ENCODE data around the gene MFSD11. TPM values are rescaled to one million over a fixed set of nuclear protein-coding genes. Genes with fewer than 3 reads are reported as not detected.

The MFSD11 gene

GRCh38 chr17:76824093-76824492 lies 86.2 kb downstream of the MFSD11 start:
- H3K9ac ChIP-seq (ENCODE audit: low read depth, low read length, poor library complexity) = no peak overlapping the region
- peaks cover 0 to 6% (median 0%) of the 10 kb centered on the region in 3 experiments for H3K27me3 ChIP-seq (ENCODE audit: control insufficient read depth in 3 of 3, insufficient read depth in 3 of 3, low read depth in 1 of 3, low read length in 3 of 3)

GRCh38 chr17:76826330-76827068 lies 88.6 kb downstream of the MFSD11 start:
- Histone ChIP-seq H3K23ac (ENCODE audit: low read depth, low read length, poor library complexity) (no peak overlapping the region), H2AFZ (ENCODE audit: low read length) (peak overlapping the region; percentile 24), H3K79me1 (ENCODE audit: low read depth, low read length) (no peaks in the 10 kb centered on the region), H3K9me3 (replicated peaks in 1 of 2; ENCODE audit: control insufficient read depth in 2 of 2, insufficient read depth in 1 of 2, low read depth in 1 of 2, low read length in 2 of 2) (no peaks in the 10 kb centered on the region), H2BK12ac (ENCODE audit: low read length) (no peak overlapping the region), H2BK15ac (ENCODE audit: low read length) (no peak overlapping the region), H2AK5ac (ENCODE audit: low read depth, low read length) (no peak overlapping the region), H2BK5ac (ENCODE audit: low read length) (no peak overlapping the region), H3K27me3 (ENCODE audit: control insufficient read depth in 3 of 3, insufficient read depth in 3 of 3, low read depth in 1 of 3, low read length in 3 of 3) (no peaks in the 10 kb centered on the region), H3K14ac (ENCODE audit: low read length) (no peak overlapping the region), H3K4me3 (ENCODE audit: low read length in 2 of 2) (peak overlapping the region in 1 of 2 donors; percentile 27), H3K18ac (ENCODE audit: low read length) (no peak overlapping the region), H2BK120ac (ENCODE audit: low read depth, low read length) (no peak overlapping the region), H3K9ac (ENCODE audit: low read depth, low read length, poor library complexity) (no peak overlapping the region), H3K4me2 (ENCODE audit: insufficient read depth, low read length, poor library complexity, severe bottlenecking) (no peak overlapping the region), H3K27ac (replicated peaks; ENCODE audit: low read length) (no peak overlapping the region), H4K91ac (ENCODE audit: low read depth, low read length, poor library complexity) (no peak overlapping the region), H4K8ac (ENCODE audit: low read depth, low read length) (no peak overlapping the region), H3K4ac (ENCODE audit: low read length) (no peak overlapping the region), H3K4me1 (ENCODE audit: control insufficient read depth in 2 of 2, insufficient read depth in 1 of 2, low read depth in 1 of 2, low read length in 2 of 2) (peaks cover 0 to 2% of the 10 kb centered on the region in 2 donors), H3K36me3 (replicated peaks in 1 of 2; ENCODE audit: control insufficient read depth in 2 of 2, insufficient read depth in 2 of 2, low read length in 2 of 2) (no peaks in the 10 kb centered on the region)
- DNase-seq (ENCODE audit: low spot score) = no peak
- no CpG with 5 or more reads among the region's 24 CpGs for WGBS, 2 donors (ENCODE audit: extremely low coverage in 2 of 2, insufficient read length in 2 of 2, insufficient replicate concordance in 1 of 2)

More at GRCh38 chr17:76824093-76824492, 86.2 kb downstream of the MFSD11 start:
- no peak overlapping the region for H3K4me3 ChIP-seq (ENCODE audit: low read length in 2 of 2)
- H3K18ac ChIP-seq (ENCODE audit: low read length) = no peak overlapping the region
- no peak overlapping the region for H2BK120ac ChIP-seq (ENCODE audit: low read depth, low read length)
- no peak overlapping the region for H3K27ac ChIP-seq (replicated peaks; ENCODE audit: low read length)
- no peak overlapping the region for H2AK5ac ChIP-seq (ENCODE audit: low read depth, low read length)
- H2AFZ ChIP-seq (ENCODE audit: low read length) = no peak overlapping the region
- peaks cover 2% of the 10 kb centered on the region for H3K79me1 ChIP-seq (ENCODE audit: low read depth, low read length)
- no peak overlapping the region for H4K8ac ChIP-seq (ENCODE audit: low read depth, low read length)
- no peak overlapping the region for H4K91ac ChIP-seq (ENCODE audit: low read depth, low read length, poor library complexity)
- H3K9me3 ChIP-seq (replicated peaks in 1 of 2; ENCODE audit: control insufficient read depth in 2 of 2, insufficient read depth in 1 of 2, low read depth in 1 of 2, low read length in 2 of 2) = no peaks in the 10 kb centered on the region
- WGBS, 2 donors (ENCODE audit: extremely low coverage in 2 of 2, insufficient read length in 2 of 2, insufficient replicate concordance in 1 of 2) = no CpG with 5 or more reads among the region's 12 CpGs
- no peaks in the 10 kb centered on the region for H3K36me3 ChIP-seq (replicated peaks in 1 of 2; ENCODE audit: control insufficient read depth in 2 of 2, insufficient read depth in 2 of 2, low read length in 2 of 2)
- DNase-seq (ENCODE audit: low spot score) = no peak
- no peak overlapping the region for H3K4me2 ChIP-seq (ENCODE audit: insufficient read depth, low read length, poor library complexity, severe bottlenecking)
- H2BK12ac ChIP-seq (ENCODE audit: low read length) = no peak overlapping the region
- no peak overlapping the region for H2BK5ac ChIP-seq (ENCODE audit: low read length)
- H2BK15ac ChIP-seq (ENCODE audit: low read length) = no peak overlapping the region
- H3K14ac ChIP-seq (ENCODE audit: low read length) = no peak overlapping the region
- peaks cover 0 to 2% of the 10 kb centered on the region in 2 donors for H3K4me1 ChIP-seq (ENCODE audit: control insufficient read depth in 2 of 2, insufficient read depth in 1 of 2, low read depth in 1 of 2, low read length in 2 of 2)
- no peak overlapping the region for H3K4ac ChIP-seq (ENCODE audit: low read length)
- H3K23ac ChIP-seq (ENCODE audit: low read depth, low read length, poor library complexity) = no peak overlapping the region

GRCh38 chr17:76827736-76828135 lies 89.8 kb downstream of the MFSD11 start:
- Histone ChIP-seq H3K36me3 (replicated peaks in 1 of 2; ENCODE audit: control insufficient read depth in 2 of 2, insufficient read depth in 2 of 2, low read length in 2 of 2) (no peaks in the 10 kb centered on the region), H3K9ac (ENCODE audit: low read depth, low read length, poor library complexity) (no peak overlapping the region), H3K4me3 (ENCODE audit: low read length in 2 of 2) (no peak overlapping the region), H3K27me3 (ENCODE audit: control insufficient read depth in 3 of 3, insufficient read depth in 3 of 3, low read depth in 1 of 3, low read length in 3 of 3) (no peaks in the 10 kb centered on the region), H3K23ac (ENCODE audit: low read depth, low read length, poor library complexity) (no peak overlapping the region), H2BK120ac (ENCODE audit: low read depth, low read length) (no peak overlapping the region), H3K4me2 (ENCODE audit: insufficient read depth, low read length, poor library complexity, severe bottlenecking) (no peak overlapping the region), H2BK5ac (ENCODE audit: low read length) (no peak overlapping the region), H3K18ac (ENCODE audit: low read length) (no peak overlapping the region), H3K27ac (replicated peaks; ENCODE audit: low read length) (no peak overlapping the region), H3K14ac (ENCODE audit: low read length) (no peak overlapping the region), H4K91ac (ENCODE audit: low read depth, low read length, poor library complexity) (no peak overlapping the region), H3K4me1 (ENCODE audit: control insufficient read depth in 2 of 2, insufficient read depth in 1 of 2, low read depth in 1 of 2, low read length in 2 of 2) (peaks cover 0 to 2% of the 10 kb centered on the region in 2 donors), H3K79me1 (ENCODE audit: low read depth, low read length) (no peaks in the 10 kb centered on the region), H2BK15ac (ENCODE audit: low read length) (no peak overlapping the region), H2BK12ac (ENCODE audit: low read length) (no peak overlapping the region), H3K9me3 (replicated peaks in 1 of 2; ENCODE audit: control insufficient read depth in 2 of 2, insufficient read depth in 1 of 2, low read depth in 1 of 2, low read length in 2 of 2) (no peaks in the 10 kb centered on the region), H3K4ac (ENCODE audit: low read length) (no peak overlapping the region), H4K8ac (ENCODE audit: low read depth, low read length) (no peak overlapping the region), H2AFZ (ENCODE audit: low read length) (no peak overlapping the region), H2AK5ac (ENCODE audit: low read depth, low read length) (no peak overlapping the region)
- no peak for DNase-seq (ENCODE audit: low spot score)
- no CpG with 5 or more reads among the region's 14 CpGs for WGBS, 2 donors (ENCODE audit: extremely low coverage in 2 of 2, insufficient read length in 2 of 2, insufficient replicate concordance in 1 of 2)

Small RNA genes within 50 kb of the gene (small RNA-seq; reads per million reads assigned to genes)
- gene AC005837.3 (ENCODE audit: insufficient read depth) (not detected), gene RF02271 (ENCODE audit: insufficient read depth) (not detected), gene RNU6-97P (ENCODE audit: insufficient read depth) (not detected), gene RNY4P36 (ENCODE audit: insufficient read depth) (5.5 reads per million, percentile 26 among the genes with 10 or more reads in this experiment)
